Frontal cortex (tissue), 4 donors: ENCODE results near the gene DLL4. TPM values are rescaled to one million over a fixed set of nuclear protein-coding genes. Genes with fewer than 3 reads are reported as not detected.
"Not testable (repeated sequence)": the region's sequence is repeated elsewhere in the genome, so short reads cannot be mapped to it uniquely, and the experiment has no call there.

Experiments
- DNase-seq, 2 donors: peaks; one replicate each; pipeline ENCODE4 v3.0.0; 2012; ENCODE audit warnings: low spot score in 2 of 2
- FAIRE-seq: peaks from 2 replicates; lab custom pipeline; 2012; peaks lifted over from hg19 to GRCh38; lab: Jason Lieb, UNC
- total RNA-seq: library from RNA; depleted of rRNA; stranded (reverse); fragments of >200 nt; gene quantifications from one replicate; pipeline ENCODE4 v1.2.3, GENCODE V29; 2014
- donor health status: control.
- donor health status: control.
- donor health status: control.

Gene DLL4
- total RNA-seq, 1 donor from 2014 or later = 4.1 TPM

DNA sequence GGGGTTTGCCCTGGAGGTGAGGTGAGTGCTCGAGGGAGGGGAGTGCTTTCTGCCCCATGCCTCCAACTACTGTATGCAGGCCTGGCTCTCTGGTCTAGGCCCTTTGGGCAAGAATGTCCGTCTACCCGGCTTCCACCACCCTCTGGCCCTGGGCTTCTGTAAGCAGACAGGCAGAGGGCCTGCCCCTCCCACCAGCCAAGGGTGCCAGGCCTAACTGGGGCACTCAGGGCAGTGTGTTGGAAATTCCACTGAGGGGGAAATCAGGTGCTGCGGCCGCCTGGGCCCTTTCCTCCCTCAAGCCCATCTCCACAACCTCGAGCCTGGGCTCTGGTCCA, 9.4 kb downstream of the DLL4 start:
- FAIRE-seq (no peak), DNase-seq (no peak)

- FAIRE-seq = no peak
These were observed 11.2 kb downstream of the DLL4 start for GRCh38 chr15:40940296-40940801.

GRCh38 chr15:40941068-40941527, 12.0 kb downstream of the DLL4 start:
- DNase-seq (no peak), FAIRE-seq (no peak)

More at GRCh38 chr15:40940296-40940801, 11.2 kb downstream of the DLL4 start:
- no peak for DNase-seq

- FAIRE-seq = no peak
- DNase-seq = peak; percentile 84 to 93
These were observed 12.6 kb downstream of the DLL4 start for GRCh38 chr15:40941528-40942336.

GRCh38 chr15:40942337-40942854, 13.3 kb downstream of the DLL4 start:
- FAIRE-seq (no peak), DNase-seq (no peak)

DNA sequence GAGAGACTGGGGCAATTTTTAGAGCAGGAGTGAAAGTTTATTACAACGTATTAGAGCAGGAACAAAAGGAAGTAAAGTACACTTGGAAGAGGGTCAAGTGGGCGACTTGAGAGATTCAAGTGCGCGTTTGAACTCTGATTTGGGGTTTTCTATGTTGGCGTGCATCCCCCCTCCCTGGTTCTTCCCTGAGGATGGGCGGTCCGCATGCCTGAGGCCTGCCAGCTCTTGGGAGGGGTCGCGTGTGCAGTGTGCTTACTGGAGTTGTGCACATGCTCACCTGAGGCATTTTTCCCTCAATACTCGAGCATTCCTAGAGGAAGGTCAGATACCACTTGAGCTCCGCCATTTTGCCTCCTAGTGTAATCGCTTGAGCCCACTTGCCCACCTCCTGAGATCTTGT, 13.7 kb downstream of the DLL4 start:
- no peak for FAIRE-seq

GRCh38 chr15:40943764-40944365, 14.7 kb downstream of the DLL4 start:
- FAIRE-seq = no peak

More for the DNA sequence above, 13.7 kb downstream of the DLL4 start:
- no peak for DNase-seq

GRCh38 chr15:40944510-40945296, 15.6 kb downstream of the DLL4 start:
- FAIRE-seq (no peak), DNase-seq (no peak)

More at GRCh38 chr15:40943764-40944365, 14.7 kb downstream of the DLL4 start:
- no peak for DNase-seq

GRCh38 chr15:40948706-40949473, 19.8 kb downstream of the DLL4 start:
- no peak for DNase-seq
- FAIRE-seq = no peak

GRCh38 chr15:40949756-40950207, 20.6 kb downstream of the DLL4 start:
- DNase-seq = no peak
- FAIRE-seq = no peak

- DNase-seq (no peak), FAIRE-seq (no peak)
These were observed 22.6 kb downstream of the DLL4 start for GRCh38 chr15:40951764-40952163.

DNA sequence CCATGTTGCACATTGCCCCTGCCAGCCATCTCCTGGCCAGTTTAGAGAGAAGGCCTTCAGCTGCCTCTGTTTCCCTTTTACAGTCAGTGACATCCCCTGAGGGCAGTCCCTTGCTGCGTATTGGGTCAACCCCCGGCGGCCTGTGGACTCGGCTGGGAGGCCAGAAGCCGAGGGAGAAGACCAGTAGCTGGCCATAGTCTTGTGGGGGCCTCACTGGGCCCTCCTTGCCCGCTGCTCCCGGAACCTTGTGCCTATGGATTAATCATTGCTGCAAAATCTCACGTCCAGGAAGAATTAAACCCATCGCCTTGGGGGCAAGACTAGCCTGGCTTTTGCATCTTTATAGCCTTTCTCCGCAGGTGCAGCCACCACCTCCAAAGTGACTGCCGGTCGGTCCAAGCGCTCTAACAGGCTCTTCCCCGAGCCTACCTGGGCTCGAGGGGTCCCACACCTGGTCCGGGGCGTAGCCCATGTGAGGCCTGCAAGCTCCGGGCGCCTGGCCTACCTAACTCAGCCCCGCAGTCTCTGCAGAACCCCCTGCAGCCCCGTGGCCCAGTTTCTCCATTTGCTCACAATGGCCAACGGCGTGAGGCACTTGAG, 23.3 kb downstream of the DLL4 start:
- no peak for DNase-seq
- FAIRE-seq = no peak

GRCh38 chr15:40952901-40953712, 24.0 kb downstream of the DLL4 start, which contains the start of gene CHAC1:
Gene CHAC1 (plus strand): TSS chr15:40953471. CDS start chr15:40953584, 113 bp downstream.
- FAIRE-seq (no peak), DNase-seq (peak; percentile 92 to 99)

- FAIRE-seq = no peak
These were observed 24.6 kb downstream of the DLL4 start for GRCh38 chr15:40953713-40954074.

GRCh38 chr15:40954158-40954848, 25.2 kb downstream of the DLL4 start:
- not testable (repeated sequence) for FAIRE-seq

More at GRCh38 chr15:40953713-40954074, 24.6 kb downstream of the DLL4 start:
- no peak for DNase-seq

GRCh38 chr15:40955141-40955903, 26.2 kb downstream of the DLL4 start:
- DNase-seq (no peak), FAIRE-seq (no peak)

More at GRCh38 chr15:40954158-40954848, 25.2 kb downstream of the DLL4 start:
- not testable (repeated sequence) for DNase-seq
